CD4-positive, alpha-beta T cell (primary cell): Measurements from ENCODE around the gene PRKCB. TPM values are rescaled to one million over a fixed set of nuclear protein-coding genes. Genes with fewer than 3 reads are reported as not detected.

Experiments
- ATAC-seq: fragments of 200-7000 bp; cut with Tn5 transposase; one replicate; pipeline ENCODE4 v1.10.0; 2022; ENCODE audit warnings: mild to moderate bottlenecking; ENCODE audit not compliant: poor library complexity
- CTCF ChIA-PET: fragments of 350-600 bp; sonication (Branson Sonifier 250); formaldehyde crosslinking; loops from one replicate; lab custom pipeline; 2021; ENCODE audit warnings: antibody characterized with exemption, inconsistent platforms; lab: Charles Lee
- POLR2A ChIA-PET: fragments of 350-600 bp; sonication (Branson Sonifier 250); formaldehyde crosslinking; loops from one replicate; lab custom pipeline; 2021; ENCODE audit warnings: antibody characterized with exemption, inconsistent platforms; lab: Charles Lee
- DNase-seq, 14 experiments: peaks; one replicate each; pipeline ENCODE4 v3.0.0-alpha.2; 2013 to 2020; ENCODE audit warnings: mixed read lengths in 2 of 14
- H3K27ac ChIP-seq, 2 donors: one replicate each; pipeline versions ENCODE4 v1.5.1 to v1.7.0; 2013; ENCODE audit warnings: low read length in 2 of 2, low read depth in 1 of 2, mild to moderate bottlenecking in 1 of 2
- H3K27me3 ChIP-seq, 2 experiments: 1 replicate in 1 of 2; 2 replicates in 1 of 2; pipeline versions ENCODE4 v1.6.1 to v1.7.0; 2013; ENCODE audit warnings: low read length in 2 of 2, control low read depth in 1 of 2, mild to moderate bottlenecking in 1 of 2, moderate library complexity in 1 of 2; ENCODE audit not compliant: insufficient read depth in 2 of 2, control insufficient read depth in 1 of 2
- H3K36me3 ChIP-seq: one replicate; pipeline ENCODE4 v1.6.1; 2013; ENCODE audit warnings: low read length, control low read depth; ENCODE audit not compliant: insufficient read depth
- H3K4me1 ChIP-seq: one replicate; pipeline ENCODE4 v1.6.1; 2013; ENCODE audit warnings: low read length, control low read depth; ENCODE audit not compliant: insufficient read depth
- H3K4me3 ChIP-seq: one replicate; pipeline ENCODE4 v1.5.1; 2013; ENCODE audit warnings: mild to moderate bottlenecking, low read length, moderate library complexity
- H3K9me3 ChIP-seq, 2 experiments: 1 replicate in 1 of 2; 2 replicates in 1 of 2; pipeline versions ENCODE4 v1.6.1 to v1.7.0; 2013; ENCODE audit warnings: low read length in 2 of 2, mild to moderate bottlenecking in 2 of 2, control low read depth in 1 of 2, moderate library complexity in 1 of 2; ENCODE audit not compliant: control insufficient read depth in 1 of 2, insufficient read depth in 1 of 2
- H3K27ac Mint-ChIP-seq: one replicate; pipeline ENCODE4 v1.8.0; 2020; ENCODE audit warnings: mixed read lengths
- H3K27me3 Mint-ChIP-seq: one replicate; pipeline ENCODE4 v1.8.0; 2021; ENCODE audit warnings: mixed read lengths
- H3K36me3 Mint-ChIP-seq: one replicate; pipeline ENCODE4 v1.8.0; 2021; ENCODE audit warnings: low read depth, mixed read lengths
- H3K4me1 Mint-ChIP-seq: one replicate; pipeline ENCODE4 v1.8.0; 2021; ENCODE audit warnings: low read depth, mixed read lengths
- H3K4me3 Mint-ChIP-seq: one replicate; pipeline ENCODE4 v1.8.0; 2020; ENCODE audit warnings: mild to moderate bottlenecking, mixed read lengths
- H3K9me3 Mint-ChIP-seq: one replicate; pipeline ENCODE4 v1.8.0; 2020; ENCODE audit warnings: mixed read lengths
- intact Hi-C, 2 experiments: fragments of 100-400 bp; cut with DNase I in 1 of 2; cut with micrococcal nuclease in 1 of 2; formaldehyde crosslinking; loops; one replicate each; pipeline versions ENCODE4 v1.15.1 to v1.9.0; 2023 to 2025; cut with DNase I, micrococcal nuclease
- total RNA-seq, 174 experiments: library from RNA in 2 of 174; stranded (reverse) in 2 of 174; gene quantifications; one replicate each; pipeline ENCODE4 v1.2.3 and lab custom pipeline; 2021 to 2026
- TF ChIP-seq, protein P1 (sequence below): fragments of 200-600 bp; IDR thresholded peaks from one replicate; pipeline ENCODE4 v1.8.0; 2022; ENCODE audit warnings: antibody characterized with exemption, mild to moderate bottlenecking

PRKCB gene
- total RNA-seq, 2 experiments from 2014 or later, result 64.7 TPM

DNA sequence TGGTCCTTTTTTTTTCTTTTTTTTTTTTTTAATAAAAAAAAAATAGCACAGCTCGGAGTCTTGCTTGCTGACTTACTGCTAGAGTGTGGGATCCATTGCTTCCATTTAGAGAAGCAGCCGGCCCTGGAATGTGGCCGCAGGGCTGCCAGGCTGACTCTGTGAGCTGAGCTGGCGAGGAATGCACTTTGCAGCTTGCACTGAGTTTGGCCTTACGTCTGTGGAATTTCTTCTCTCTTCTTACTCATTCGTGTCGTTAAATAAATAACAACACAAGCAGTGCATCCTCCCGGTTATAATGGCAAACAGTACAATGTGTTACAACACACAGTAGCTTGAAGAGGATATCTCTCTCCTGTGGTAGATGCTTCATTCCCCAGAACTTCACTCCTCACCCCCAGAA, 69.2 kb downstream of the PRKCB start:
- no peaks in the 10 kb centered on the region for H3K27me3 ChIP-seq
- ChIA-PET CTCF (no interaction called here), POLR2A (interaction anchor here (0.9 to 1.0 kb wide), 2 partner anchors 9 to 12 kb away, joined by 3 to 4 read pairs; no protein-coding TSS in a partner anchor)
- no peaks in the 10 kb centered on the region for H3K9me3 Mint-ChIP-seq
- H3K4me3 ChIP-seq, result no peak overlapping the region
- DNase-seq (no peak), ATAC-seq (no peak)
- H3K36me3 ChIP-seq, result peaks cover 3% of the 10 kb centered on the region
- no peak overlapping the region for H3K27ac Mint-ChIP-seq
- H3K4me3 Mint-ChIP-seq, result no peak overlapping the region
- H3K27ac ChIP-seq, result no peak overlapping the region
- intact Hi-C loops, result loop anchor here in 1 of 2 experiments (10.0 kb wide), 1 partner anchor 50 kb away; no protein-coding TSS in a partner anchor
- H3K4me1 Mint-ChIP-seq, result peaks cover 89% of the 10 kb centered on the region
- H3K4me1 ChIP-seq, result peaks cover 38% of the 10 kb centered on the region
- H3K36me3 Mint-ChIP-seq, result no peaks in the 10 kb centered on the region
- H3K27me3 Mint-ChIP-seq, result no peaks in the 10 kb centered on the region
- no peaks in the 10 kb centered on the region for H3K9me3 ChIP-seq
- TF ChIP-seq, protein P1, sequence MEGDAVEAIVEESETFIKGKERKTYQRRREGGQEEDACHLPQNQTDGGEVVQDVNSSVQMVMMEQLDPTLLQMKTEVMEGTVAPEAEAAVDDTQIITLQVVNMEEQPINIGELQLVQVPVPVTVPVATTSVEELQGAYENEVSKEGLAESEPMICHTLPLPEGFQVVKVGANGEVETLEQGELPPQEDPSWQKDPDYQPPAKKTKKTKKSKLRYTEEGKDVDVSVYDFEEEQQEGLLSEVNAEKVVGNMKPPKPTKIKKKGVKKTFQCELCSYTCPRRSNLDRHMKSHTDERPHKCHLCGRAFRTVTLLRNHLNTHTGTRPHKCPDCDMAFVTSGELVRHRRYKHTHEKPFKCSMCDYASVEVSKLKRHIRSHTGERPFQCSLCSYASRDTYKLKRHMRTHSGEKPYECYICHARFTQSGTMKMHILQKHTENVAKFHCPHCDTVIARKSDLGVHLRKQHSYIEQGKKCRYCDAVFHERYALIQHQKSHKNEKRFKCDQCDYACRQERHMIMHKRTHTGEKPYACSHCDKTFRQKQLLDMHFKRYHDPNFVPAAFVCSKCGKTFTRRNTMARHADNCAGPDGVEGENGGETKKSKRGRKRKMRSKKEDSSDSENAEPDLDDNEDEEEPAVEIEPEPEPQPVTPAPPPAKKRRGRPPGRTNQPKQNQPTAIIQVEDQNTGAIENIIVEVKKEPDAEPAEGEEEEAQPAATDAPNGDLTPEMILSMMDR, result no peak

DNA sequence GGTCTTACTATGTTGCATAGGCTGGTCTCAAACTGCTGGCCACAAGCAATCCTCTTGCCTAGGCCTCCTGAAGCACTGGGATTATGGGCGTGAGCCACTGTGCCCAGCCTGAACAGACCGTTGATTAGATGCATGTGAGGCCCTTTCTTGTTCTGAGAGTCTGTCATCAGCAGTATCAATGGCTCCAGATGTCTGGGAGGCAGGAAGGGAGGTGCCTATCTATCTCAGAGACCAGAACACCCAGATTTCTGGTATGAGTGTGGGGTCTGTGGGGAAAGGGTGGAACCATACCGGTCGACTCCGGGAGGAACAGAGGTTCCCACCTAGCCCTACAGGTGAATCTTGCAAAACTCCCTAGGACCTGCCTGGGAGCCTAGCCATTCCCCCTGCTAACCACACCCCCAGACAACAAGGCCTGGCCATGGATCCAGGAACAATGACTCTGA, 71.7 kb downstream of the PRKCB start:
- H3K4me1 Mint-ChIP-seq, result peaks cover 67% of the 10 kb centered on the region
- ChIA-PET CTCF (interaction anchor here (1.1 kb wide), 1 partner anchor 103 kb away, joined by 3 read pairs; no protein-coding TSS in a partner anchor), POLR2A (no interaction called here)
- H3K27ac Mint-ChIP-seq, result peak overlapping the region; percentile 50
- no peaks in the 10 kb centered on the region for H3K27me3 ChIP-seq
- H3K36me3 Mint-ChIP-seq, result peaks cover 4% of the 10 kb centered on the region
- peaks cover 3% of the 10 kb centered on the region for H3K36me3 ChIP-seq
- intact Hi-C loops, result loop anchor here in 1 of 2 experiments (10.0 kb wide), 1 partner anchor 47 kb away; no protein-coding TSS in a partner anchor
- ATAC-seq (no peak), DNase-seq (no peak)
- TF ChIP-seq, protein P1, result no peak
- H3K4me1 ChIP-seq, result peaks cover 23% of the 10 kb centered on the region
- no peaks in the 10 kb centered on the region for H3K9me3 ChIP-seq
- H3K27me3 Mint-ChIP-seq, result no peaks in the 10 kb centered on the region
- no peak overlapping the region for H3K27ac ChIP-seq
- no peaks in the 10 kb centered on the region for H3K9me3 Mint-ChIP-seq
- no peak overlapping the region for H3K4me3 Mint-ChIP-seq
- H3K4me3 ChIP-seq, result no peak overlapping the region

DNA sequence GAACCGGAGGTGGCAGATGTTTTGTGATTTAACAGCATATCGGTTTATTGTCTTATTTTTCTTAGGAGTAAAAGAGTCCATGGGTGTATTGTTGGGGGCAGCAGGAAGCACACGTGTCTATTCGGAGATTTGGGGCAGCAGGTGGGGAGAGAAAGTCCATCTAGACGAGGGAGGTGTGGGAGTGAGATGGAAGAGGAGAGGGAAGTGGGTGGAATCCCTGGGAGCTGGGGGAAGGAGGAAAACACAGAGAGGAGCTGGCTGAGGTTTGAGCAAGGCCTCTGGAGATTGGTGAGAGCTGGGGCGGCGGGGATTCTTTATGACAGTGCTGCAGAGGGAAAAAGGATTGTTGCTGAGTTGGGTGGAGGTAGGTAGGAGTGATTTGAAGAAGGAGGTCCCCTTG, 72.1 kb downstream of the PRKCB start:
- ChIA-PET POLR2A (no interaction called here), CTCF (interaction anchor here (1.1 kb wide), 1 partner anchor 102 kb away, joined by 3 read pairs; no protein-coding TSS in a partner anchor)
- H3K27ac ChIP-seq, result no peak overlapping the region
- no peaks in the 10 kb centered on the region for H3K9me3 ChIP-seq
- H3K4me3 Mint-ChIP-seq, result no peak overlapping the region
- H3K4me3 ChIP-seq, result no peak overlapping the region
- ATAC-seq, result no peak
- intact Hi-C loops, result loop anchor here in 1 of 2 experiments (10.0 kb wide), 1 partner anchor 47 kb away; no protein-coding TSS in a partner anchor
- H3K27ac Mint-ChIP-seq, result peak overlapping the region; percentile 50
- TF ChIP-seq, protein P1, result no peak
- H3K36me3 ChIP-seq, result peaks cover 3% of the 10 kb centered on the region
- H3K4me1 Mint-ChIP-seq, result peaks cover 62% of the 10 kb centered on the region
- peaks cover 21% of the 10 kb centered on the region for H3K4me1 ChIP-seq
- no peaks in the 10 kb centered on the region for H3K27me3 Mint-ChIP-seq
- H3K27me3 ChIP-seq, result no peaks in the 10 kb centered on the region
- no peak for DNase-seq
- no peaks in the 10 kb centered on the region for H3K9me3 Mint-ChIP-seq
- peaks cover 4% of the 10 kb centered on the region for H3K36me3 Mint-ChIP-seq
